ENCODE measurements around the gene STRIP1. TPM values are rescaled to one million over a fixed set of nuclear protein-coding genes. Genes with fewer than 3 reads are reported as not detected.

Gene STRIP1
- total RNA-seq, 2 experiments from 2014 or later: 42.2 to 45.5 TPM

GRCh38 chr1:110005971-110006370, 28.5 kb upstream of the STRIP1 start:
- ChIA-PET POLR2A (no interaction called here), CTCF (ENCODE audit: unreplicated experiment) (interaction anchor here (0.7 kb wide), 1 partner anchor 22 kb away, joined by 3 read pairs; the partner anchor contains the start of gene AHCYL1)
- H3K27ac ChIP-seq (ENCODE audit: low read depth, low read length, poor library complexity, severe bottlenecking): no peak overlapping the region
- TF ChIP-seq EZH2phosphoT487 (IDR thresholded peaks at IDR 0.05; ENCODE audit: borderline replicate concordance, low read depth, low read length): no peak
- no peak for TF ChIP-seq CTCF (conservative IDR thresholded peaks at IDR 0.05; ENCODE audit: low read length)
- H3K4me2 ChIP-seq (ENCODE audit: low read length): no peak overlapping the region
- intact Hi-C loops (cut with micrococcal nuclease; ENCODE audit: unreplicated experiment): no loop called here
- H3K9me3 ChIP-seq (ENCODE audit: low read length): no peaks in the 10 kb centered on the region
- no TSS peak for BruUV-seq (replicated peaks)
- no peak overlapping the region for H3K4me3 ChIP-seq (ENCODE audit: low read depth, low read length, poor library complexity, severe bottlenecking)
- no peak for DNase-seq (ENCODE audit: low spot score)
- H3K4me1 ChIP-seq (ENCODE audit: insufficient read depth, low read length, poor library complexity, severe bottlenecking): peaks cover 28% of the 10 kb centered on the region
- H3K9me2 ChIP-seq (ENCODE audit: insufficient read depth, low read length): no peaks in the 10 kb centered on the region
- 0 out of 2 replicates have a peak, but pooled peaks cover 3% of the 10 kb centered on the region for H4K20me1 ChIP-seq (ENCODE audit: insufficient read depth, low read length)
- H2AFZ ChIP-seq (ENCODE audit: low read length): no peak overlapping the region
- H3K36me3 ChIP-seq (ENCODE audit: insufficient read depth, low read length): peaks cover 24% of the 10 kb centered on the region
- peaks cover 4% of the 10 kb centered on the region; the same call in 1 of the 2 replicates for H3K79me2 ChIP-seq (ENCODE audit: insufficient read depth, low read depth, low read length)

- POLR2A ChIA-PET: no interaction called here
- Histone ChIP-seq H3K79me2 (ENCODE audit: insufficient read depth, low read depth, low read length) (peaks cover 4% of the 10 kb centered on the region; the same call in 1 of the 2 replicates), H3K36me3 (ENCODE audit: insufficient read depth, low read length) (peaks cover 30% of the 10 kb centered on the region), H4K20me1 (ENCODE audit: insufficient read depth, low read length) (0 out of 2 replicates have a peak, but pooled peaks cover 3% of the 10 kb centered on the region), H3K27ac (ENCODE audit: low read depth, low read length, poor library complexity, severe bottlenecking) (no peak overlapping the region), H3K4me1 (ENCODE audit: insufficient read depth, low read length, poor library complexity, severe bottlenecking) (peaks cover 33% of the 10 kb centered on the region), H3K4me3 (ENCODE audit: low read depth, low read length, poor library complexity, severe bottlenecking) (no peak overlapping the region), H3K4me2 (ENCODE audit: low read length) (no peak overlapping the region), H2AFZ (ENCODE audit: low read length) (no peak overlapping the region), H3K9me3 (ENCODE audit: low read length) (no peaks in the 10 kb centered on the region), H3K9me2 (ENCODE audit: insufficient read depth, low read length) (no peaks in the 10 kb centered on the region)
- intact Hi-C loops (cut with micrococcal nuclease; ENCODE audit: unreplicated experiment): no loop called here
- BruUV-seq (replicated peaks): no TSS peak
- CTCF ChIA-PET (ENCODE audit: unreplicated experiment): no interaction called here
- DNase-seq (ENCODE audit: low spot score): no peak
- TF ChIP-seq EZH2phosphoT487 (IDR thresholded peaks at IDR 0.05; ENCODE audit: borderline replicate concordance, low read depth, low read length): no peak
- TF ChIP-seq CTCF (conservative IDR thresholded peaks at IDR 0.05; ENCODE audit: low read length): no peak
Measured at GRCh38 chr1:110006516-110006915, 27.9 kb upstream of the STRIP1 start.

GRCh38 chr1:110007046-110007830, 27.2 kb upstream of the STRIP1 start:
- peaks cover 4% of the 10 kb centered on the region; the same call in 1 of the 2 replicates for H3K79me2 ChIP-seq (ENCODE audit: insufficient read depth, low read depth, low read length)
- intact Hi-C loops (cut with micrococcal nuclease; ENCODE audit: unreplicated experiment): no loop called here
- POLR2A ChIA-PET: interaction anchor here (0.7 to 1.2 kb wide), 3 partner anchors 20 to 951 kb away, joined by 3 to 4 read pairs (median 3); no protein-coding TSS in a partner anchor
- no TSS peak for BruUV-seq (replicated peaks)
- H3K9me2 ChIP-seq (ENCODE audit: insufficient read depth, low read length): no peaks in the 10 kb centered on the region
- peaks cover 39% of the 10 kb centered on the region for H3K4me1 ChIP-seq (ENCODE audit: insufficient read depth, low read length, poor library complexity, severe bottlenecking)
- no peak overlapping the region for H3K27ac ChIP-seq (ENCODE audit: low read depth, low read length, poor library complexity, severe bottlenecking)
- H3K36me3 ChIP-seq (ENCODE audit: insufficient read depth, low read length): peaks cover 37% of the 10 kb centered on the region
- no peak overlapping the region for H3K4me2 ChIP-seq (ENCODE audit: low read length)
- TF ChIP-seq CTCF (conservative IDR thresholded peaks at IDR 0.05; ENCODE audit: low read length): no peak
- TF ChIP-seq EZH2phosphoT487 (IDR thresholded peaks at IDR 0.05; ENCODE audit: borderline replicate concordance, low read depth, low read length): no peak
- H3K9me3 ChIP-seq (ENCODE audit: low read length): no peaks in the 10 kb centered on the region
- H2AFZ ChIP-seq (ENCODE audit: low read length): no peak overlapping the region
- no peak overlapping the region for H3K4me3 ChIP-seq (ENCODE audit: low read depth, low read length, poor library complexity, severe bottlenecking)
- H4K20me1 ChIP-seq (ENCODE audit: insufficient read depth, low read length): 0 out of 2 replicates have a peak, but pooled peaks cover 3% of the 10 kb centered on the region
- CTCF ChIA-PET (ENCODE audit: unreplicated experiment): no interaction called here
- no peak for DNase-seq (ENCODE audit: low spot score)
